H9 (cell line): ENCODE data around the gene ARHGAP5. TPM values are rescaled to one million over a fixed set of nuclear protein-coding genes. Genes with fewer than 3 reads are reported as not detected.

Experiments
- DNase-seq: peaks from one replicate; pipeline ENCODE4 v3.0.0-alpha.2; 2017
- H2AFZ ChIP-seq: one replicate; pipeline ENCODE4 v1.6.1; 2013; ENCODE audit warnings: mild to moderate bottlenecking, low read length, control low read depth, moderate library complexity
- H2AK5ac ChIP-seq: 2 replicates; pipeline ENCODE4 v1.6.1; 2013; ENCODE audit warnings: low read length, control low read depth, mixed read lengths; ENCODE audit not compliant: insufficient read length
- H2BK120ac ChIP-seq: one replicate; pipeline ENCODE4 v1.6.1; 2013; ENCODE audit warnings: low read depth, mild to moderate bottlenecking, low read length, control low read depth, inconsistent platforms; ENCODE audit not compliant: poor library complexity, severe bottlenecking
- H2BK12ac ChIP-seq: 2 replicates; pipeline ENCODE4 v1.6.1; 2013; ENCODE audit warnings: low read length, control low read depth, mixed read lengths, low read depth; ENCODE audit not compliant: insufficient read length
- H2BK15ac ChIP-seq: 2 replicates; pipeline ENCODE4 v1.6.1; 2013; ENCODE audit warnings: low read depth, low read length, control low read depth
- H2BK20ac ChIP-seq: one replicate; pipeline ENCODE4 v1.6.1; 2013; ENCODE audit warnings: low read depth, mild to moderate bottlenecking, low read length, control low read depth, inconsistent platforms; ENCODE audit not compliant: poor library complexity, severe bottlenecking
- H2BK5ac ChIP-seq: 2 replicates; pipeline ENCODE4 v1.6.1; 2013; ENCODE audit warnings: low read length, control low read depth, mixed read lengths; ENCODE audit not compliant: insufficient read length
- H3K14ac ChIP-seq: 2 replicates; pipeline ENCODE4 v1.6.1; 2013; ENCODE audit warnings: low read length, control low read depth; ENCODE audit not compliant: insufficient read depth
- H3K18ac ChIP-seq: 2 replicates; pipeline ENCODE4 v1.6.1; 2013; ENCODE audit warnings: low read depth, mild to moderate bottlenecking, mixed read lengths, low read length, control low read depth; ENCODE audit not compliant: insufficient read length
- H3K23ac ChIP-seq: 2 replicates; pipeline ENCODE4 v1.6.1; 2013; ENCODE audit warnings: low read length, control low read depth, mixed read lengths, low read depth; ENCODE audit not compliant: insufficient read length
- H3K23me2 ChIP-seq: 2 replicates; pipeline ENCODE4 v1.6.1; 2013; ENCODE audit warnings: low read depth, mild to moderate bottlenecking, mixed read lengths, low read length, control low read depth; ENCODE audit not compliant: insufficient read length, poor library complexity, severe bottlenecking
- H3K27ac ChIP-seq: 2 replicates; pipeline ENCODE4 v1.5.1; 2013; ENCODE audit warnings: low read length, control low read depth, mixed read lengths, low read depth; ENCODE audit not compliant: insufficient read length
- H3K27me3 ChIP-seq: 2 replicates; pipeline ENCODE4 v1.6.1; 2013; ENCODE audit warnings: low read length, control low read depth, inconsistent platforms; ENCODE audit not compliant: insufficient read depth
- H3K4ac ChIP-seq: 2 replicates; pipeline ENCODE4 v1.6.1; 2013; ENCODE audit warnings: low read depth, mild to moderate bottlenecking, control low read depth, inconsistent platforms, low read length, moderate library complexity
- H3K4me1 ChIP-seq: 2 replicates; pipeline ENCODE4 v1.6.1; 2013; ENCODE audit warnings: low read length, control low read depth, inconsistent platforms; ENCODE audit not compliant: insufficient read depth
- H3K4me2 ChIP-seq: 2 replicates; pipeline ENCODE4 v1.6.1; 2013; ENCODE audit warnings: low read length, control low read depth, mixed read lengths; ENCODE audit not compliant: insufficient read length, insufficient read depth
- H3K56ac ChIP-seq: 2 replicates; pipeline ENCODE4 v1.6.1; 2013; ENCODE audit warnings: low read depth, mild to moderate bottlenecking, mixed read lengths, low read length, control low read depth; ENCODE audit not compliant: insufficient read length
- H3K79me1 ChIP-seq: 2 replicates; pipeline ENCODE4 v1.6.1; 2013; ENCODE audit warnings: low read depth, mild to moderate bottlenecking, moderate library complexity, low read length, control low read depth, inconsistent platforms; ENCODE audit not compliant: insufficient read depth, poor library complexity, severe bottlenecking
- H3K79me2 ChIP-seq: 2 replicates; pipeline ENCODE4 v1.6.1; 2013; ENCODE audit warnings: low read length, control low read depth, inconsistent platforms; ENCODE audit not compliant: insufficient read depth
- H3K9ac ChIP-seq: 2 replicates; pipeline ENCODE4 v1.6.1; 2013; ENCODE audit warnings: low read length, control low read depth, mixed read lengths; ENCODE audit not compliant: insufficient read length; ENCODE audit errors: extremely low read depth
- H3K9me3 ChIP-seq: one replicate; pipeline ENCODE4 v1.6.1; 2013; ENCODE audit warnings: low read depth, low read length, inconsistent platforms; ENCODE audit not compliant: control insufficient read depth
- H3T11ph ChIP-seq: one replicate; pipeline ENCODE4 v1.6.1; 2013; ENCODE audit warnings: mild to moderate bottlenecking, low read length, control low read depth, inconsistent platforms
- H4K20me1 ChIP-seq: one replicate; pipeline ENCODE4 v1.6.1; 2013; ENCODE audit not compliant: control insufficient read depth, insufficient read length, insufficient read depth
- H4K5ac ChIP-seq: 2 replicates; pipeline ENCODE4 v1.6.1; 2013; ENCODE audit warnings: low read depth, mild to moderate bottlenecking, mixed read lengths, low read length, control low read depth; ENCODE audit not compliant: insufficient read length
- H4K8ac ChIP-seq: replicated peaks from 2 replicates; pipeline ENCODE4 v1.6.1; 2013; ENCODE audit warnings: low read length, control low read depth, mixed read lengths, low read depth; ENCODE audit not compliant: insufficient read length
- H4K91ac ChIP-seq: 2 replicates; pipeline ENCODE4 v1.6.1; 2013; ENCODE audit warnings: low read depth, mild to moderate bottlenecking, moderate library complexity, mixed read lengths, low read length, control low read depth; ENCODE audit not compliant: insufficient read length
- H3K27ac Mint-ChIP-seq, 3 experiments: 2 replicates in 2 of 3; 3 replicates in 1 of 3; pipeline ENCODE4 v1.8.0; 2020 to 2021; ENCODE audit warnings: mixed read lengths in 3 of 3, mild to moderate bottlenecking in 1 of 3, moderate library complexity in 1 of 3
- H3K27me3 Mint-ChIP-seq: 2 replicates; pipeline ENCODE4 v1.8.0; 2021; ENCODE audit warnings: low read depth, mild to moderate bottlenecking, moderate library complexity, mixed read lengths
- H3K36me3 Mint-ChIP-seq, 3 experiments: 2 replicates in 2 of 3; 3 replicates in 1 of 3; pipeline ENCODE4 v1.8.0; 2020 to 2021; ENCODE audit warnings: low read depth in 3 of 3, mixed read lengths in 3 of 3; ENCODE audit not compliant: insufficient read depth in 1 of 3
- H3K4me1 Mint-ChIP-seq, 2 experiments: 2 replicates each; pipeline ENCODE4 v1.8.0; 2020; ENCODE audit warnings: mixed read lengths in 2 of 2
- H3K4me3 Mint-ChIP-seq, 2 experiments: 2 replicates in 1 of 2; 3 replicates in 1 of 2; pipeline ENCODE4 v1.8.0; 2020 to 2021; ENCODE audit warnings: mild to moderate bottlenecking in 2 of 2, mixed read lengths in 2 of 2, moderate library complexity in 1 of 2
- H3K9me3 Mint-ChIP-seq, 2 experiments: 2 replicates in 1 of 2; 3 replicates in 1 of 2; pipeline ENCODE4 v1.8.0; 2020; ENCODE audit warnings: mild to moderate bottlenecking in 2 of 2, mixed read lengths in 2 of 2, moderate library complexity in 1 of 2
- WGBS: extraction: QIAGEN DNeasy Blood & Tissue Kit; methylation state at CpG from one replicate; pipeline ENCODE4 v1.1.7; 2013; ENCODE audit warnings: missing lambda C conversion rate, low lambda C conversion rate, mixed read lengths; ENCODE audit not compliant: insufficient read length; ENCODE audit errors: extremely low coverage; 5-methylcytosine and 5-hydroxymethylcytosine counted together
- total RNA-seq: library from RNA; stranded (reverse); gene quantifications from 2 replicates; pipeline ENCODE4 v1.2.1, GENCODE V29; 2021
- TF ChIP-seq, protein P1 (sequence below): fragments of 200-600 bp; sonication (generic); conservative IDR thresholded peaks from 3 replicates; pipeline ENCODE4 v1.8.0; 2021; ENCODE audit warnings: antibody characterized with exemption, mild to moderate bottlenecking

The ARHGAP5 gene
- total RNA-seq, 1 experiment from 2014 or later = 73.8 TPM

- peaks cover 12 to 21% (median 19%) of the 10 kb centered on the region in 3 experiments; a peak in 5 of 7 replicates for H3K36me3 Mint-ChIP-seq
- Histone ChIP-seq H2BK120ac (no peak overlapping the region), H3K4me1 (no peaks in the 10 kb centered on the region; the same call in 1 of the 2 replicates), H2BK15ac (no peak overlapping the region), H3K23ac (no peak overlapping the region), H2AFZ (no peak overlapping the region), H3K79me2 (peaks cover 16% of the 10 kb centered on the region; the same call in 1 of the 2 replicates), H2BK12ac (no peak overlapping the region), H4K20me1 (no peaks in the 10 kb centered on the region), H3K27me3 (no peaks in the 10 kb centered on the region), H3T11ph (no peak overlapping the region), H3K27ac (no peak overlapping the region), H2BK5ac (no peak overlapping the region), H4K5ac (no peak overlapping the region), H3K79me1 (no peaks in the 10 kb centered on the region), H3K56ac (no peak overlapping the region), H2AK5ac (no peak overlapping the region), H4K8ac (no peak overlapping the region), H3K4me2 (no peak overlapping the region), H2BK20ac (no peak overlapping the region), H3K14ac (no peak overlapping the region), H3K18ac (no peak overlapping the region), H3K23me2 (no peaks in the 10 kb centered on the region), H4K91ac (no peak overlapping the region), H3K9ac (no peak overlapping the region), H3K9me3 (no peaks in the 10 kb centered on the region), H3K4ac (no peak overlapping the region)
- peaks cover 25 to 31% of the 10 kb centered on the region in 2 experiments for H3K4me1 Mint-ChIP-seq
- no CpG with 5 or more reads among the region's 3 CpGs for WGBS
- no peaks in the 10 kb centered on the region for H3K9me3 Mint-ChIP-seq
- no peak overlapping the region; a peak in 2 of 5 replicates for H3K4me3 Mint-ChIP-seq
- TF ChIP-seq, protein P1, sequence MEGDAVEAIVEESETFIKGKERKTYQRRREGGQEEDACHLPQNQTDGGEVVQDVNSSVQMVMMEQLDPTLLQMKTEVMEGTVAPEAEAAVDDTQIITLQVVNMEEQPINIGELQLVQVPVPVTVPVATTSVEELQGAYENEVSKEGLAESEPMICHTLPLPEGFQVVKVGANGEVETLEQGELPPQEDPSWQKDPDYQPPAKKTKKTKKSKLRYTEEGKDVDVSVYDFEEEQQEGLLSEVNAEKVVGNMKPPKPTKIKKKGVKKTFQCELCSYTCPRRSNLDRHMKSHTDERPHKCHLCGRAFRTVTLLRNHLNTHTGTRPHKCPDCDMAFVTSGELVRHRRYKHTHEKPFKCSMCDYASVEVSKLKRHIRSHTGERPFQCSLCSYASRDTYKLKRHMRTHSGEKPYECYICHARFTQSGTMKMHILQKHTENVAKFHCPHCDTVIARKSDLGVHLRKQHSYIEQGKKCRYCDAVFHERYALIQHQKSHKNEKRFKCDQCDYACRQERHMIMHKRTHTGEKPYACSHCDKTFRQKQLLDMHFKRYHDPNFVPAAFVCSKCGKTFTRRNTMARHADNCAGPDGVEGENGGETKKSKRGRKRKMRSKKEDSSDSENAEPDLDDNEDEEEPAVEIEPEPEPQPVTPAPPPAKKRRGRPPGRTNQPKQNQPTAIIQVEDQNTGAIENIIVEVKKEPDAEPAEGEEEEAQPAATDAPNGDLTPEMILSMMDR = no peak
- H3K27me3 Mint-ChIP-seq = no peaks in the 10 kb centered on the region
- DNase-seq = no peak
- H3K27ac Mint-ChIP-seq = peak overlapping the region in 1 of 3 experiments; percentile 31; a peak in 1 of 7 replicates
These were observed 10.2 kb downstream of the ARHGAP5 start for GRCh38 chr14:32087173-32087861.
